H9 (cell line): ENCODE data around the gene BBS12. TPM values are rescaled to one million over a fixed set of nuclear protein-coding genes. Genes with fewer than 3 reads are reported as not detected.
"Not testable (repeated sequence)": the region's sequence is repeated elsewhere in the genome, so short reads cannot be mapped to it uniquely, and the experiment has no call there.

Experiments
- DNase-seq: peaks from one replicate; pipeline ENCODE4 v3.0.0-alpha.2; 2017
- H2AFZ ChIP-seq: one replicate; pipeline ENCODE4 v1.6.1; 2013; ENCODE audit warnings: mild to moderate bottlenecking, low read length, control low read depth, moderate library complexity
- H2AK5ac ChIP-seq: 2 replicates; pipeline ENCODE4 v1.6.1; 2013; ENCODE audit warnings: low read length, control low read depth, mixed read lengths; ENCODE audit not compliant: insufficient read length
- H2BK120ac ChIP-seq: one replicate; pipeline ENCODE4 v1.6.1; 2013; ENCODE audit warnings: low read depth, mild to moderate bottlenecking, low read length, control low read depth, inconsistent platforms; ENCODE audit not compliant: poor library complexity, severe bottlenecking
- H2BK12ac ChIP-seq: 2 replicates; pipeline ENCODE4 v1.6.1; 2013; ENCODE audit warnings: low read length, control low read depth, mixed read lengths, low read depth; ENCODE audit not compliant: insufficient read length
- H2BK15ac ChIP-seq: 2 replicates; pipeline ENCODE4 v1.6.1; 2013; ENCODE audit warnings: low read depth, low read length, control low read depth
- H2BK20ac ChIP-seq: one replicate; pipeline ENCODE4 v1.6.1; 2013; ENCODE audit warnings: low read depth, mild to moderate bottlenecking, low read length, control low read depth, inconsistent platforms; ENCODE audit not compliant: poor library complexity, severe bottlenecking
- H2BK5ac ChIP-seq: 2 replicates; pipeline ENCODE4 v1.6.1; 2013; ENCODE audit warnings: low read length, control low read depth, mixed read lengths; ENCODE audit not compliant: insufficient read length
- H3K14ac ChIP-seq: 2 replicates; pipeline ENCODE4 v1.6.1; 2013; ENCODE audit warnings: low read length, control low read depth; ENCODE audit not compliant: insufficient read depth
- H3K18ac ChIP-seq: 2 replicates; pipeline ENCODE4 v1.6.1; 2013; ENCODE audit warnings: low read depth, mild to moderate bottlenecking, mixed read lengths, low read length, control low read depth; ENCODE audit not compliant: insufficient read length
- H3K23ac ChIP-seq: 2 replicates; pipeline ENCODE4 v1.6.1; 2013; ENCODE audit warnings: low read length, control low read depth, mixed read lengths, low read depth; ENCODE audit not compliant: insufficient read length
- H3K23me2 ChIP-seq: 2 replicates; pipeline ENCODE4 v1.6.1; 2013; ENCODE audit warnings: low read depth, mild to moderate bottlenecking, mixed read lengths, low read length, control low read depth; ENCODE audit not compliant: insufficient read length, poor library complexity, severe bottlenecking
- H3K27ac ChIP-seq: 2 replicates; pipeline ENCODE4 v1.5.1; 2013; ENCODE audit warnings: low read length, control low read depth, mixed read lengths, low read depth; ENCODE audit not compliant: insufficient read length
- H3K27me3 ChIP-seq: 2 replicates; pipeline ENCODE4 v1.6.1; 2013; ENCODE audit warnings: low read length, control low read depth, inconsistent platforms; ENCODE audit not compliant: insufficient read depth
- H3K4ac ChIP-seq: 2 replicates; pipeline ENCODE4 v1.6.1; 2013; ENCODE audit warnings: low read depth, mild to moderate bottlenecking, control low read depth, inconsistent platforms, low read length, moderate library complexity
- H3K4me1 ChIP-seq: 2 replicates; pipeline ENCODE4 v1.6.1; 2013; ENCODE audit warnings: low read length, control low read depth, inconsistent platforms; ENCODE audit not compliant: insufficient read depth
- H3K4me2 ChIP-seq: 2 replicates; pipeline ENCODE4 v1.6.1; 2013; ENCODE audit warnings: low read length, control low read depth, mixed read lengths; ENCODE audit not compliant: insufficient read length, insufficient read depth
- H3K56ac ChIP-seq: 2 replicates; pipeline ENCODE4 v1.6.1; 2013; ENCODE audit warnings: low read depth, mild to moderate bottlenecking, mixed read lengths, low read length, control low read depth; ENCODE audit not compliant: insufficient read length
- H3K79me1 ChIP-seq: 2 replicates; pipeline ENCODE4 v1.6.1; 2013; ENCODE audit warnings: low read depth, mild to moderate bottlenecking, moderate library complexity, low read length, control low read depth, inconsistent platforms; ENCODE audit not compliant: insufficient read depth, poor library complexity, severe bottlenecking
- H3K79me2 ChIP-seq: 2 replicates; pipeline ENCODE4 v1.6.1; 2013; ENCODE audit warnings: low read length, control low read depth, inconsistent platforms; ENCODE audit not compliant: insufficient read depth
- H3K9ac ChIP-seq: 2 replicates; pipeline ENCODE4 v1.6.1; 2013; ENCODE audit warnings: low read length, control low read depth, mixed read lengths; ENCODE audit not compliant: insufficient read length; ENCODE audit errors: extremely low read depth
- H3K9me3 ChIP-seq: one replicate; pipeline ENCODE4 v1.6.1; 2013; ENCODE audit warnings: low read depth, low read length, inconsistent platforms; ENCODE audit not compliant: control insufficient read depth
- H3T11ph ChIP-seq: one replicate; pipeline ENCODE4 v1.6.1; 2013; ENCODE audit warnings: mild to moderate bottlenecking, low read length, control low read depth, inconsistent platforms
- H4K20me1 ChIP-seq: one replicate; pipeline ENCODE4 v1.6.1; 2013; ENCODE audit not compliant: control insufficient read depth, insufficient read length, insufficient read depth
- H4K5ac ChIP-seq: 2 replicates; pipeline ENCODE4 v1.6.1; 2013; ENCODE audit warnings: low read depth, mild to moderate bottlenecking, mixed read lengths, low read length, control low read depth; ENCODE audit not compliant: insufficient read length
- H4K8ac ChIP-seq: replicated peaks from 2 replicates; pipeline ENCODE4 v1.6.1; 2013; ENCODE audit warnings: low read length, control low read depth, mixed read lengths, low read depth; ENCODE audit not compliant: insufficient read length
- H4K91ac ChIP-seq: 2 replicates; pipeline ENCODE4 v1.6.1; 2013; ENCODE audit warnings: low read depth, mild to moderate bottlenecking, moderate library complexity, mixed read lengths, low read length, control low read depth; ENCODE audit not compliant: insufficient read length
- H3K27ac Mint-ChIP-seq, 3 experiments: 2 replicates in 2 of 3; 3 replicates in 1 of 3; pipeline ENCODE4 v1.8.0; 2020 to 2021; ENCODE audit warnings: mixed read lengths in 3 of 3, mild to moderate bottlenecking in 1 of 3, moderate library complexity in 1 of 3
- H3K27me3 Mint-ChIP-seq: 2 replicates; pipeline ENCODE4 v1.8.0; 2021; ENCODE audit warnings: low read depth, mild to moderate bottlenecking, moderate library complexity, mixed read lengths
- H3K36me3 Mint-ChIP-seq, 3 experiments: 2 replicates in 2 of 3; 3 replicates in 1 of 3; pipeline ENCODE4 v1.8.0; 2020 to 2021; ENCODE audit warnings: low read depth in 3 of 3, mixed read lengths in 3 of 3; ENCODE audit not compliant: insufficient read depth in 1 of 3
- H3K4me1 Mint-ChIP-seq, 2 experiments: 2 replicates each; pipeline ENCODE4 v1.8.0; 2020; ENCODE audit warnings: mixed read lengths in 2 of 2
- H3K4me3 Mint-ChIP-seq, 2 experiments: 2 replicates in 1 of 2; 3 replicates in 1 of 2; pipeline ENCODE4 v1.8.0; 2020 to 2021; ENCODE audit warnings: mild to moderate bottlenecking in 2 of 2, mixed read lengths in 2 of 2, moderate library complexity in 1 of 2
- H3K9me3 Mint-ChIP-seq, 2 experiments: 2 replicates in 1 of 2; 3 replicates in 1 of 2; pipeline ENCODE4 v1.8.0; 2020; ENCODE audit warnings: mild to moderate bottlenecking in 2 of 2, mixed read lengths in 2 of 2, moderate library complexity in 1 of 2
- WGBS: extraction: QIAGEN DNeasy Blood & Tissue Kit; methylation state at CpG from one replicate; pipeline ENCODE4 v1.1.7; 2013; ENCODE audit warnings: missing lambda C conversion rate, low lambda C conversion rate, mixed read lengths; ENCODE audit not compliant: insufficient read length; ENCODE audit errors: extremely low coverage; 5-methylcytosine and 5-hydroxymethylcytosine counted together
- total RNA-seq: library from RNA; stranded (reverse); gene quantifications from 2 replicates; pipeline ENCODE4 v1.2.1, GENCODE V29; 2021

BBS12 gene
- total RNA-seq, 1 experiment from 2014 or later: 1.2 TPM

GRCh38 chr4:122786920-122787319, 54.4 kb downstream of the BBS12 start:
- H3K4me1 Mint-ChIP-seq: peaks cover 76 to 79% of the 10 kb centered on the region in 2 experiments

More at GRCh38 chr4:122786920-122787319, 54.4 kb downstream of the BBS12 start:
- H3K79me1 ChIP-seq, DNase-seq, H3K27me3 Mint-ChIP-seq, H3K9me3 ChIP-seq, H3K4ac ChIP-seq, H3K14ac ChIP-seq, H2AK5ac ChIP-seq, H4K8ac ChIP-seq, H3K18ac ChIP-seq, H3K56ac ChIP-seq, H3K27ac Mint-ChIP-seq, H2AFZ ChIP-seq, H4K20me1 ChIP-seq, H2BK12ac ChIP-seq, H3K4me2 ChIP-seq, H3K23me2 ChIP-seq, H2BK20ac ChIP-seq, H2BK5ac ChIP-seq, H3K27ac ChIP-seq, H4K5ac ChIP-seq, H3K9ac ChIP-seq, H3K9me3 Mint-ChIP-seq, H4K91ac ChIP-seq, H2BK120ac ChIP-seq, H3K23ac ChIP-seq, H3T11ph ChIP-seq, H2BK15ac ChIP-seq, H3K4me3 Mint-ChIP-seq, H3K27me3 ChIP-seq, H3K79me2 ChIP-seq: not testable (repeated sequence)
- H3K4me1 ChIP-seq: peaks cover 22% of the 10 kb centered on the region; the same call in 1 of the 2 replicates
- H3K36me3 Mint-ChIP-seq: peaks cover 0 to 20% (median 7%) of the 10 kb centered on the region in 3 experiments; a peak in 4 of 7 replicates
- WGBS: no CpG with 5 or more reads among the region's 1 CpG
